GM21619 (cell line): Measurements from ENCODE around the gene SPAG9.
A peak's percentile ranks its signal among the peaks of the same experiment; 100 is the strongest.

ENCODE experiments used
- ATAC-seq: cut with Tn5 transposase; IDR thresholded peaks from one replicate; pipeline ENCODE4 v1.9.1; 2021; ENCODE audit not compliant: unreplicated experiment

SPAG9 gene

GRCh38 chr17:50959341-50959740, 161.3 kb downstream of the SPAG9 start:
- ATAC-seq = no peak

- no peak for ATAC-seq
These were observed 162.8 kb downstream of the SPAG9 start for GRCh38 chr17:50957600-50958575.

- ATAC-seq = no peak
These were observed 163.7 kb downstream of the SPAG9 start for GRCh38 chr17:50956750-50957523.

GRCh38 chr17:50956409-50956749, 164.3 kb downstream of the SPAG9 start:
- no peak for ATAC-seq

GRCh38 chr17:50955667-50956120, 165.0 kb downstream of the SPAG9 start:
- no peak for ATAC-seq

GRCh38 chr17:50955160-50955559, 165.5 kb downstream of the SPAG9 start:
- ATAC-seq = no peak

GRCh38 chr17:50954641-50955121, 166.0 kb downstream of the SPAG9 start:
- ATAC-seq = no peak

GRCh38 chr17:50953831-50954601, 166.7 kb downstream of the SPAG9 start:
- no peak for ATAC-seq

GRCh38 chr17:50953518-50953830, 167.2 kb downstream of the SPAG9 start:
- ATAC-seq = no peak

GRCh38 chr17:50952889-50953288, 167.8 kb downstream of the SPAG9 start:
- ATAC-seq = no peak

GRCh38 chr17:50952013-50952412, 168.7 kb downstream of the SPAG9 start:
- ATAC-seq = no peak

GRCh38 chr17:50949989-50950877, 170.4 kb downstream of the SPAG9 start:
- ATAC-seq = peak; percentile 74

GRCh38 chr17:50949128-50949988, 171.3 kb downstream of the SPAG9 start:
- no peak for ATAC-seq

- no peak for ATAC-seq
These were observed 172.0 kb downstream of the SPAG9 start for GRCh38 chr17:50948711-50949110.

- ATAC-seq = no peak
These were observed 172.7 kb downstream of the SPAG9 start for GRCh38 chr17:50947782-50948543.

- ATAC-seq = no peak
These were observed 173.5 kb downstream of the SPAG9 start for GRCh38 chr17:50946891-50947781.

- no peak for ATAC-seq
These were observed 174.3 kb downstream of the SPAG9 start for GRCh38 chr17:50946223-50946890.
